ENCODE measurements around the gene VN1R5.

- no peak for TF ChIP-seq CTCF (IDR thresholded peaks at IDR 0.05)
- TF ChIP-seq ZFX (IDR thresholded peaks at IDR 0.05; ENCODE audit: borderline replicate concordance), result no peak
Observed at GRCh38 chr1:247296599-247297180, 40.8 kb downstream of the VN1R5 start.

All from 22Rv1 (cell line).